Erythroblast (primary cell): ENCODE results near the gene FCHO2.

ENCODE experiments used
- GATA1 ChIP-seq: IDR thresholded peaks from 2 replicates; pipeline ENCODE4 v1.6.1; 2011; ENCODE audit warnings: low read depth, mild to moderate bottlenecking, control low read depth, low read length, moderate library complexity
- POLR2A ChIP-seq: IDR thresholded peaks from 2 replicates; pipeline ENCODE4 v1.6.1; 2011; ENCODE audit warnings: mild to moderate bottlenecking, low read length

- TF ChIP-seq POLR2A, result no peak
- no peak for TF ChIP-seq GATA1
Observed at GRCh38 chr5:72954389-72954788, 1.5 kb upstream of the FCHO2 start.
